CD14-positive monocyte (primary cell): Measurements from ENCODE around the gene VTI1A. TPM values are rescaled to one million over a fixed set of nuclear protein-coding genes. Genes with fewer than 3 reads are reported as not detected.

Experiments used
- DNase-seq, 3 donors: peaks; one replicate each; pipeline ENCODE4 v3.0.0-alpha.2; 2011 to 2022
- H2AFZ ChIP-seq: 2 replicates; pipeline ENCODE4 v1.6.0; 2012; ENCODE audit warnings: mild to moderate bottlenecking, low read depth, low read length, inconsistent platforms; ENCODE audit not compliant: insufficient read depth, poor library complexity, severe bottlenecking
- H3K27ac ChIP-seq, 2 donors: 1 replicate in 1 of 2; 2 replicates in 1 of 2; pipeline ENCODE4 v1.5.1; 2012 to 2013; ENCODE audit warnings: low read length in 2 of 2, control low read depth in 1 of 2, inconsistent platforms in 1 of 2, low read depth in 1 of 2, mild to moderate bottlenecking in 1 of 2
- H3K27me3 ChIP-seq, 2 donors: one replicate each; pipeline versions ENCODE4 v1.6.0 to v1.6.1; 2011 to 2013; ENCODE audit warnings: low read length in 2 of 2; ENCODE audit not compliant: control insufficient read depth in 2 of 2, insufficient read depth in 2 of 2
- H3K36me3 ChIP-seq, 2 donors: replicated peaks in 1 of 2; 1 replicate in 1 of 2; 2 replicates in 1 of 2; pipeline versions ENCODE4 v1.5.1 to v1.6.1; 2012 to 2013; ENCODE audit warnings: low read length in 2 of 2, control low read depth in 1 of 2, inconsistent platforms in 1 of 2, mild to moderate bottlenecking in 1 of 2; ENCODE audit not compliant: insufficient read depth in 2 of 2, control insufficient read depth in 1 of 2
- H3K4me1 ChIP-seq, 2 donors: 1 replicate in 1 of 2; 2 replicates in 1 of 2; pipeline versions ENCODE4 v1.5.1 to v1.6.1; 2012 to 2013; ENCODE audit warnings: low read length in 2 of 2, control low read depth in 1 of 2, inconsistent platforms in 1 of 2, mild to moderate bottlenecking in 1 of 2, moderate library complexity in 1 of 2; ENCODE audit not compliant: insufficient read depth in 2 of 2, control insufficient read depth in 1 of 2
- H3K4me2 ChIP-seq: replicated peaks from 2 replicates; pipeline ENCODE3; 2012; ENCODE audit warnings: low read length, moderate library complexity, mild to moderate bottlenecking; ENCODE audit not compliant: poor library complexity, severe bottlenecking; ENCODE audit errors: extremely low read depth
- H3K4me3 ChIP-seq, 3 experiments: fragments of 200-600 bp in 1 of 3; sonication (generic) in 1 of 3; replicated peaks in 1 of 3; 1 replicate in 2 of 3; 2 replicates in 1 of 3; pipeline ENCODE4 v1.5.1; 2011 to 2013; ENCODE audit warnings: low read length in 3 of 3, mild to moderate bottlenecking in 3 of 3, control low read depth in 2 of 3, low read depth in 2 of 3, inconsistent platforms in 1 of 3, moderate library complexity in 1 of 3
- H3K79me2 ChIP-seq: 2 replicates; pipeline ENCODE4 v1.6.0; 2012; ENCODE audit warnings: mild to moderate bottlenecking, control low read depth, inconsistent platforms, low read length, moderate library complexity; ENCODE audit not compliant: insufficient read depth
- H3K9ac ChIP-seq: 2 replicates; pipeline ENCODE4 v1.6.0; 2017; ENCODE audit warnings: low read length, mild to moderate bottlenecking; ENCODE audit not compliant: insufficient read depth, poor library complexity, severe bottlenecking
- H3K9me3 ChIP-seq, 2 donors: replicated peaks in 1 of 2; 1 replicate in 1 of 2; 2 replicates in 1 of 2; pipeline versions ENCODE4 v1.5.1 to v1.6.1; 2012 to 2013; ENCODE audit warnings: low read length in 2 of 2, control low read depth in 1 of 2; ENCODE audit not compliant: control insufficient read depth in 1 of 2, insufficient read depth in 1 of 2
- H4K20me1 ChIP-seq: 2 replicates; pipeline ENCODE4 v1.6.0; 2012; ENCODE audit warnings: mild to moderate bottlenecking, low read length, control low read depth, moderate library complexity; ENCODE audit not compliant: insufficient read depth
- H3K27ac Mint-ChIP-seq, 7 donors: one replicate each; pipeline ENCODE4 v1.8.0; 2020; ENCODE audit warnings: mild to moderate bottlenecking in 7 of 7, mixed read lengths in 7 of 7, moderate library complexity in 6 of 7, inconsistent platforms in 2 of 7
- H3K27me3 Mint-ChIP-seq, 3 donors: one replicate each; pipeline ENCODE4 v1.8.0; 2021 to 2022; ENCODE audit warnings: low read depth in 3 of 3, mild to moderate bottlenecking in 3 of 3, mixed read lengths in 3 of 3, moderate library complexity in 3 of 3, inconsistent platforms in 1 of 3
- H3K36me3 Mint-ChIP-seq, 2 donors: one replicate each; pipeline ENCODE4 v1.8.0; 2020; ENCODE audit warnings: mixed read lengths in 2 of 2, inconsistent platforms in 1 of 2, mild to moderate bottlenecking in 1 of 2
- H3K4me1 Mint-ChIP-seq: one replicate; pipeline ENCODE4 v1.8.0; 2020; ENCODE audit warnings: mild to moderate bottlenecking, mixed read lengths
- H3K4me3 Mint-ChIP-seq, 2 donors: one replicate each; pipeline ENCODE4 v1.8.0; 2020; ENCODE audit warnings: mild to moderate bottlenecking in 2 of 2, mixed read lengths in 2 of 2, moderate library complexity in 1 of 2
- H3K9me3 Mint-ChIP-seq, 7 donors: one replicate each; pipeline ENCODE4 v1.8.0; 2020 to 2022; ENCODE audit warnings: mixed read lengths in 7 of 7, mild to moderate bottlenecking in 6 of 7, moderate library complexity in 6 of 7, inconsistent platforms in 2 of 7
- CTCF ChIP-seq: fragments of 200-600 bp; IDR thresholded peaks from one replicate; pipeline ENCODE4 v1.8.0; 2022; ENCODE audit warnings: antibody characterized with exemption, mild to moderate bottlenecking
- WGBS: methylation state at CpG from one replicate; pipeline ENCODE4 v1.1.5; 2013; ENCODE audit warnings: missing lambda C conversion rate; ENCODE audit not compliant: insufficient coverage; 5-methylcytosine and 5-hydroxymethylcytosine counted together
- intact Hi-C, 2 donors: fragments of 100-400 bp; cut with micrococcal nuclease; formaldehyde crosslinking; loops; one replicate each; pipeline versions ENCODE4 v1.15.0 to v1.15.1; 2023
- polyA plus RNA-seq, 3 donors: library from polyadenylated mRNA; depleted of rRNA in 1 of 3; unstranded in 2 of 3; stranded (reverse) in 1 of 3; fragments of 300-500 nt in 2 of 3; fragments of >200 nt in 1 of 3; fragmentation: Illumina TruSeq in 2 of 3; gene quantifications; 1 replicate in 2 of 3; 2 replicates in 1 of 3; pipeline ENCODE4 v1.2.3, GENCODE V29; 2012 to 2021

The VTI1A gene
- polyA plus RNA-seq, 3 donors, result 23.6 to 25.4 (median 24.1) TPM

- no peak for TF ChIP-seq CTCF
- Mint-ChIP-seq H3K27ac (no peak overlapping the region), H3K4me3 (no peak overlapping the region), H3K36me3 (peaks cover 7 to 15% of the 10 kb centered on the region in 2 donors), H3K9me3 (no peaks in the 10 kb centered on the region), H3K27me3 (no peaks in the 10 kb centered on the region), H3K4me1 (no peaks in the 10 kb centered on the region)
- no peaks in the 10 kb centered on the region for H4K20me1 ChIP-seq
- no peaks in the 10 kb centered on the region for H3K36me3 ChIP-seq
- H3K9ac ChIP-seq, result no peak overlapping the region
- WGBS, result no CpG with 5 or more reads among the region's 2 CpGs
- H3K4me3 ChIP-seq, result no peak overlapping the region
- no peak for DNase-seq
- no peaks in the 10 kb centered on the region for H3K9me3 ChIP-seq
- H3K79me2 ChIP-seq, result no peaks in the 10 kb centered on the region
- H2AFZ ChIP-seq, result no peak overlapping the region
- intact Hi-C loops, result no loop called here
- no peak overlapping the region for H3K27ac ChIP-seq
- H3K27me3 ChIP-seq, result no peaks in the 10 kb centered on the region
- H3K4me2 ChIP-seq, result no peak overlapping the region
- H3K4me1 ChIP-seq, result no peaks in the 10 kb centered on the region
These were observed 175.8 kb downstream of the VTI1A start for GRCh38 chr10:112622786-112623185.

- no peaks in the 10 kb centered on the region for H3K36me3 ChIP-seq
- H3K9me3 ChIP-seq, result no peaks in the 10 kb centered on the region
- no peaks in the 10 kb centered on the region for H4K20me1 ChIP-seq
- no peaks in the 10 kb centered on the region for H3K79me2 ChIP-seq
- Mint-ChIP-seq H3K36me3 (peaks cover 7 to 10% of the 10 kb centered on the region in 2 donors), H3K9me3 (no peaks in the 10 kb centered on the region), H3K4me3 (no peak overlapping the region), H3K27ac (no peak overlapping the region), H3K4me1 (no peaks in the 10 kb centered on the region), H3K27me3 (no peaks in the 10 kb centered on the region)
- DNase-seq, result no peak
- 100% methylated on average over 1 of the region's 7 CpGs for WGBS
- no peaks in the 10 kb centered on the region for H3K27me3 ChIP-seq
- H2AFZ ChIP-seq, result no peak overlapping the region
- H3K9ac ChIP-seq, result no peak overlapping the region
- no peaks in the 10 kb centered on the region for H3K4me1 ChIP-seq
- H3K4me3 ChIP-seq, result no peak overlapping the region
- H3K27ac ChIP-seq, result no peak overlapping the region
- TF ChIP-seq CTCF, result no peak
- no peak overlapping the region for H3K4me2 ChIP-seq
- intact Hi-C loops, result no loop called here
These were observed 177.6 kb downstream of the VTI1A start for GRCh38 chr10:112624546-112625048.
